SK-N-SH treated with all-trans-retinoic acid at 6 μM for 48 hours (cell line): ENCODE results near the gene MAML2.

ENCODE experiments used
- ATAC-seq: fragments of 200-7000 bp; cut with Tn5 transposase; 3 replicates; pipeline ENCODE4 v1.9.1; 2020; ENCODE audit warnings: mild to moderate bottlenecking, moderate library complexity
- ARNTL ChIP-seq: fragments of 450-650 bp; formaldehyde crosslinking; IDR thresholded peaks from 2 replicates; pipeline ENCODE4 v1.5.0; 2020; ENCODE audit warnings: low read depth, mild to moderate bottlenecking, moderate library complexity, borderline replicate concordance
- BACH2 ChIP-seq: fragments of 250-450 bp; sonication (Bioruptor Pico); IDR thresholded peaks from 2 replicates; pipeline ENCODE4 v1.9.0; 2021; ENCODE audit warnings: mild to moderate bottlenecking, borderline replicate concordance
- CSDC2 ChIP-seq: fragments of 250-450 bp; sonication (Bioruptor Pico); IDR thresholded peaks from 2 replicates; pipeline ENCODE4 v1.5.0; 2020; ENCODE audit warnings: mild to moderate bottlenecking, moderate library complexity
- ESRRG ChIP-seq: fragments of 250-450 bp; sonication (Bioruptor Pico); IDR thresholded peaks from 2 replicates; pipeline ENCODE4 v1.6.1; 2021; ENCODE audit warnings: mild to moderate bottlenecking
- GLIS3 ChIP-seq: fragments of 250-450 bp; sonication (Bioruptor Pico); IDR thresholded peaks from 2 replicates; pipeline ENCODE4 v1.5.0; 2020; ENCODE audit warnings: mild to moderate bottlenecking, moderate library complexity
- ISL1 ChIP-seq: fragments of 250-450 bp; sonication (Bioruptor Pico); IDR thresholded peaks from 2 replicates; pipeline ENCODE4 v2.1.2; 2022; ENCODE audit warnings: mild to moderate bottlenecking, moderate library complexity
- OSR1 ChIP-seq: fragments of 250-450 bp; sonication (Bioruptor Pico); IDR thresholded peaks from 2 replicates; pipeline ENCODE4 v1.8.0; 2022; ENCODE audit warnings: moderate library complexity, mild to moderate bottlenecking, inconsistent platforms
- PPARA ChIP-seq: fragments of 250-450 bp; sonication (Bioruptor Pico); IDR thresholded peaks from 2 replicates; pipeline ENCODE4 v1.5.0; 2020; ENCODE audit warnings: mild to moderate bottlenecking, borderline replicate concordance
- RARB ChIP-seq: fragments of 250-450 bp; sonication (Bioruptor Pico); IDR thresholded peaks from 2 replicates; pipeline ENCODE4 v1.8.0; 2021; ENCODE audit warnings: mild to moderate bottlenecking, moderate library complexity
- SNAI2 ChIP-seq: fragments of 250-450 bp; sonication (Bioruptor Pico); IDR thresholded peaks from 2 replicates; pipeline ENCODE4 v1.5.0; 2020; ENCODE audit warnings: mild to moderate bottlenecking, moderate library complexity
- TCF4 ChIP-seq: fragments of 250-450 bp; sonication (Bioruptor Pico); IDR thresholded peaks from 2 replicates; pipeline ENCODE4 v1.8.0; 2021; ENCODE audit warnings: mild to moderate bottlenecking, moderate library complexity, borderline replicate concordance
- TOX ChIP-seq: fragments of 250-450 bp; sonication (Bioruptor Pico); IDR thresholded peaks from 2 replicates; pipeline ENCODE4 v1.8.0; 2021; ENCODE audit warnings: mild to moderate bottlenecking, moderate library complexity, borderline replicate concordance
- ZC3H10 ChIP-seq: fragments of 250-450 bp; sonication (Bioruptor Pico); IDR thresholded peaks from 2 replicates; pipeline ENCODE4 v1.5.1; 2021; ENCODE audit warnings: mild to moderate bottlenecking, moderate library complexity
- ZFP3 ChIP-seq: fragments of 250-450 bp; sonication (Bioruptor Pico); IDR thresholded peaks from 2 replicates; pipeline ENCODE4 v1.5.0; 2020; ENCODE audit warnings: mild to moderate bottlenecking, moderate library complexity
- ZFP30 ChIP-seq: fragments of 450-650 bp; formaldehyde crosslinking; IDR thresholded peaks from 2 replicates; pipeline ENCODE4 v1.5.0; 2022; ENCODE audit warnings: mild to moderate bottlenecking, moderate library complexity
- ZNF565 ChIP-seq: fragments of 450-650 bp; formaldehyde crosslinking; conservative IDR thresholded peaks from 2 replicates; pipeline ENCODE4 v1.5.0; 2020; ENCODE audit warnings: low read depth, mild to moderate bottlenecking, moderate library complexity
- ZNF70 ChIP-seq: fragments of 450-650 bp; formaldehyde crosslinking; IDR thresholded peaks from 2 replicates; pipeline ENCODE4 v1.5.0; 2020; ENCODE audit warnings: mild to moderate bottlenecking, moderate library complexity
- TF ChIP-seq, protein P1 (sequence below): fragments of 250-450 bp; sonication (Bioruptor Pico); IDR thresholded peaks from 2 replicates; pipeline ENCODE4 v1.5.1; 2021; ENCODE audit warnings: mild to moderate bottlenecking, moderate library complexity
- TF ChIP-seq, protein P2 (sequence below): fragments of 250-450 bp; sonication (Bioruptor Pico); IDR thresholded peaks from 2 replicates; pipeline ENCODE4 v1.5.1; 2020; ENCODE audit warnings: low read depth, mild to moderate bottlenecking, moderate library complexity
- TF ChIP-seq, protein P3 (sequence below): fragments of 250-450 bp; sonication (Bioruptor Pico); IDR thresholded peaks from 2 replicates; pipeline ENCODE4 v1.8.0; 2020; ENCODE audit warnings: mild to moderate bottlenecking, moderate library complexity, borderline replicate concordance
- TF ChIP-seq, protein P4 (sequence below): fragments of 250-450 bp; sonication (Bioruptor Pico); IDR thresholded peaks from 2 replicates; pipeline ENCODE4 v1.8.0; 2021; ENCODE audit warnings: low read depth, mild to moderate bottlenecking, moderate library complexity, borderline replicate concordance

Gene MAML2

DNA sequence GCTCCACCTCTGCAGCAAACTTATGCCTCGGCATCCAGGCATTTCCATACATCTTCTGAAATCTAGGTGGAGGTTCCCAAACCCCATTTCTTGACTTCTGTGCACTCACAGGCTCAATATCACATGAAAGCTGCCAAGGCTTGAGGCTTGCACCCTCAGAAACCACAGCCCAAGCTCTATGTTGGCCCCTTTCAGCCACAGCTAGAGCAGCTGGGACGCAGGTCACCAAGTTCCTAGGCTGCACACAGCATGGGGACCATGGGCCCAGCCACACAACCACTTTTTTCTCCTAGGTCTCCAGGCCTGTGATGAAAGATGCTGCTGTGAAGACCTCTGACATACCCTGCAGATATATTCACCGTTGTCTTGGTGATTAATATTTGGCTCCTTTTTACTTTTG is 394.4 kb downstream of the MAML2 start:
- no peak for ATAC-seq
- TF ChIP-seq ZNF565 (no peak), ISL1 (CRISPR knock-in tag) (no peak), ZFP3 (CRISPR knock-in tag) (no peak), SNAI2 (no peak), ZFP30 (CRISPR knock-in tag) (no peak), ZC3H10 (CRISPR knock-in tag) (no peak), OSR1 (CRISPR knock-in tag) (no peak), TCF4 (no peak), CSDC2 (CRISPR knock-in tag) (no peak)
- TF ChIP-seq, protein P1, sequence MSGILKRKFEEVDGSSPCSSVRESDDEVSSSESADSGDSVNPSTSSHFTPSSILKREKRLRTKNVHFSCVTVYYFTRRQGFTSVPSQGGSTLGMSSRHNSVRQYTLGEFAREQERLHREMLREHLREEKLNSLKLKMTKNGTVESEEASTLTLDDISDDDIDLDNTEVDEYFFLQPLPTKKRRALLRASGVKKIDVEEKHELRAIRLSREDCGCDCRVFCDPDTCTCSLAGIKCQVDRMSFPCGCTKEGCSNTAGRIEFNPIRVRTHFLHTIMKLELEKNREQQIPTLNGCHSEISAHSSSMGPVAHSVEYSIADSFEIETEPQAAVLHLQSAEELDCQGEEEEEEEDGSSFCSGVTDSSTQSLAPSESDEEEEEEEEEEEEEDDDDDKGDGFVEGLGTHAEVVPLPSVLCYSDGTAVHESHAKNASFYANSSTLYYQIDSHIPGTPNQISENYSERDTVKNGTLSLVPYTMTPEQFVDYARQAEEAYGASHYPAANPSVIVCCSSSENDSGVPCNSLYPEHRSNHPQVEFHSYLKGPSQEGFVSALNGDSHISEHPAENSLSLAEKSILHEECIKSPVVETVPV (CRISPR knock-in tag), result no peak
- TF ChIP-seq, protein P2, sequence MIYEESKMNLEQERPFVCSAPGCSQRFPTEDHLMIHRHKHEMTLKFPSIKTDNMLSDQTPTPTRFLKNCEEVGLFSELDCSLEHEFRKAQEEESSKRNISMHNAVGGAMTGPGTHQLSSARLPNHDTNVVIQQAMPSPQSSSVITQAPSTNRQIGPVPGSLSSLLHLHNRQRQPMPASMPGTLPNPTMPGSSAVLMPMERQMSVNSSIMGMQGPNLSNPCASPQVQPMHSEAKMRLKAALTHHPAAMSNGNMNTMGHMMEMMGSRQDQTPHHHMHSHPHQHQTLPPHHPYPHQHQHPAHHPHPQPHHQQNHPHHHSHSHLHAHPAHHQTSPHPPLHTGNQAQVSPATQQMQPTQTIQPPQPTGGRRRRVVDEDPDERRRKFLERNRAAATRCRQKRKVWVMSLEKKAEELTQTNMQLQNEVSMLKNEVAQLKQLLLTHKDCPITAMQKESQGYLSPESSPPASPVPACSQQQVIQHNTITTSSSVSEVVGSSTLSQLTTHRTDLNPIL (CRISPR knock-in tag), result no peak
- TF ChIP-seq, protein P3, sequence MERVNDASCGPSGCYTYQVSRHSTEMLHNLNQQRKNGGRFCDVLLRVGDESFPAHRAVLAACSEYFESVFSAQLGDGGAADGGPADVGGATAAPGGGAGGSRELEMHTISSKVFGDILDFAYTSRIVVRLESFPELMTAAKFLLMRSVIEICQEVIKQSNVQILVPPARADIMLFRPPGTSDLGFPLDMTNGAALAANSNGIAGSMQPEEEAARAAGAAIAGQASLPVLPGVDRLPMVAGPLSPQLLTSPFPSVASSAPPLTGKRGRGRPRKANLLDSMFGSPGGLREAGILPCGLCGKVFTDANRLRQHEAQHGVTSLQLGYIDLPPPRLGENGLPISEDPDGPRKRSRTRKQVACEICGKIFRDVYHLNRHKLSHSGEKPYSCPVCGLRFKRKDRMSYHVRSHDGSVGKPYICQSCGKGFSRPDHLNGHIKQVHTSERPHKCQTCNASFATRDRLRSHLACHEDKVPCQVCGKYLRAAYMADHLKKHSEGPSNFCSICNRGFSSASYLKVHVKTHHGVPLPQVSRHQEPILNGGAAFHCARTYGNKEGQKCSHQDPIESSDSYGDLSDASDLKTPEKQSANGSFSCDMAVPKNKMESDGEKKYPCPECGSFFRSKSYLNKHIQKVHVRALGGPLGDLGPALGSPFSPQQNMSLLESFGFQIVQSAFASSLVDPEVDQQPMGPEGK, result no peak

DNA sequence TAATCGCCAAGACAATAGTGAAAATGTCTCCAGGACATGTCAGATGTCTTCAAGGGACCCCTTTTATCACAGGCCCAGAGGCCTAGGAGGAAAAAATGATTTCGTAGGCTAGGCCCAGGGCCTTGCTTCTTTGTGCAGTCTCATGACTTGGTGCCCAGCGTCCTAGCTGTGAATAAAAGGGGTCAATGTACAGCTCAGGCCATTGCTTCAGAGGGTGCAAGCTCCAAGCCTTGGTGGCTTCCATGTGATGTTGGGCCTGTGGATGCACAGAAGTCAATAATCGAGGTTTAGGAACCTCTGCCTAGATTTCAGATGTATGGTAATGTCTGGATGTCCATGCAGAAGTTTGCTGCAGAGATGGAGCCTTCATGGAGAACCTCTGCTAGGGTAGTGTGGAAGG is 398.4 kb downstream of the MAML2 start:
- ATAC-seq, result no peak
- TF ChIP-seq ARNTL (CRISPR knock-in tag) (no peak), ZFP30 (CRISPR knock-in tag) (no peak), RARB (CRISPR knock-in tag) (no peak), TOX (no peak), CSDC2 (CRISPR knock-in tag) (no peak), BACH2 (CRISPR knock-in tag) (no peak), ESRRG (CRISPR knock-in tag) (no peak), OSR1 (CRISPR knock-in tag) (no peak), TCF4 (no peak), GLIS3 (CRISPR knock-in tag) (no peak), SNAI2 (no peak), PPARA (CRISPR knock-in tag) (no peak), ZNF70 (CRISPR knock-in tag) (no peak)
- TF ChIP-seq, protein P1 (CRISPR knock-in tag), result no peak
- TF ChIP-seq, protein P4, sequence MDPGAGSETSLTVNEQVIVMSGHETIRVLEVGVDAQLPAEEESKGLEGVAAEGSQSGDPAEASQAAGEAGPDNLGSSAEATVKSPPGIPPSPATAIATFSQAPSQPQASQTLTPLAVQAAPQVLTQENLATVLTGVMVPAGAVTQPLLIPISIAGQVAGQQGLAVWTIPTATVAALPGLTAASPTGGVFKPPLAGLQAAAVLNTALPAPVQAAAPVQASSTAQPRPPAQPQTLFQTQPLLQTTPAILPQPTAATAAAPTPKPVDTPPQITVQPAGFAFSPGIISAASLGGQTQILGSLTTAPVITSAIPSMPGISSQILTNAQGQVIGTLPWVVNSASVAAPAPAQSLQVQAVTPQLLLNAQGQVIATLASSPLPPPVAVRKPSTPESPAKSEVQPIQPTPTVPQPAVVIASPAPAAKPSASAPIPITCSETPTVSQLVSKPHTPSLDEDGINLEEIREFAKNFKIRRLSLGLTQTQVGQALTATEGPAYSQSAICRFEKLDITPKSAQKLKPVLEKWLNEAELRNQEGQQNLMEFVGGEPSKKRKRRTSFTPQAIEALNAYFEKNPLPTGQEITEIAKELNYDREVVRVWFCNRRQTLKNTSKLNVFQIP (CRISPR knock-in tag), result no peak
- TF ChIP-seq, protein P3, result no peak
- TF ChIP-seq, protein P2 (CRISPR knock-in tag), result no peak
